ENCODE measurements around the gene ACTR3C. TPM values are rescaled to one million over a fixed set of nuclear protein-coding genes. Genes with fewer than 3 reads are reported as not detected.
"Not testable (repeated sequence)": the region's sequence is repeated elsewhere in the genome, so short reads cannot be mapped to it uniquely, and the experiment has no call there.

Gene ACTR3C
- total and polyA plus RNA-seq, 2 donors from 2014 or later = 15.8 to 31.6 TPM

DNA sequence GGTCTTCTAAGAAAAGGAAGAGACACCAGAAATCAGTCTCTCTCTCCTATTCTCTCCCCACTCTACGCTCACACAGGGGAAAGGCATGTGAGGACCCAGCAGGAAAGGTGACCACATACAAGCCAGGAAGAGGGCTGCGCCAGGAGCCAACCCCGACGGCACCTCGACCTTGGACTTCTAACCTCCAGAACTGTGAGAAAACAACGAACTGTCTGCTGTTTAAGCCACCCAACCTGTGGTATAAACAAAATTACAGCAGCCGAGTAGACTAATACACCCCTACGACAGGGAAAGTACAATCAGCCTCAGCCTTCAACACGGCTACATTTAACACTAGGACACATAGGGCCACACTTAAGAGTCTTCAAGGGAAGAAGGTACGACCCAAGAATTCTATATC is 26.5 kb downstream of the ACTR3C start:
- intact Hi-C loops (cut with DNase I); DNase-seq; FAIRE-seq; H3K9ac ChIP-seq (ENCODE audit: low read length in 3 of 3); H3K27me3 ChIP-seq (ENCODE audit: control insufficient read depth, insufficient read depth, low read length); H3K9me3 ChIP-seq (ENCODE audit: control insufficient read depth in 2 of 3, insufficient read depth in 1 of 3, low read length in 3 of 3); H3K4me1 ChIP-seq (ENCODE audit: control insufficient read depth in 2 of 3, insufficient read depth in 2 of 3, low read depth in 1 of 3, low read length in 3 of 3); H3K27ac ChIP-seq (ENCODE audit: low read depth in 2 of 2, low read length in 2 of 2); H3K4me3 ChIP-seq (ENCODE audit: low read length in 3 of 3); H3K36me3 ChIP-seq (ENCODE audit: control insufficient read depth in 2 of 3, insufficient read depth in 3 of 3, low read length in 3 of 3): not testable (repeated sequence)

- intact Hi-C loops (cut with DNase I); H3K4me1 ChIP-seq (ENCODE audit: control insufficient read depth in 2 of 3, insufficient read depth in 2 of 3, low read depth in 1 of 3, low read length in 3 of 3); DNase-seq; H3K9me3 ChIP-seq (ENCODE audit: control insufficient read depth in 2 of 3, insufficient read depth in 1 of 3, low read length in 3 of 3); H3K9ac ChIP-seq (ENCODE audit: low read length in 3 of 3); H3K36me3 ChIP-seq (ENCODE audit: control insufficient read depth in 2 of 3, insufficient read depth in 3 of 3, low read length in 3 of 3); H3K27me3 ChIP-seq (ENCODE audit: control insufficient read depth, insufficient read depth, low read length); H3K27ac ChIP-seq (ENCODE audit: low read depth in 2 of 2, low read length in 2 of 2); H3K4me3 ChIP-seq (ENCODE audit: low read length in 3 of 3); FAIRE-seq: not testable (repeated sequence)
These were observed 27.7 kb downstream of the ACTR3C start for GRCh38 chr7:150295614-150296013.

DNA sequence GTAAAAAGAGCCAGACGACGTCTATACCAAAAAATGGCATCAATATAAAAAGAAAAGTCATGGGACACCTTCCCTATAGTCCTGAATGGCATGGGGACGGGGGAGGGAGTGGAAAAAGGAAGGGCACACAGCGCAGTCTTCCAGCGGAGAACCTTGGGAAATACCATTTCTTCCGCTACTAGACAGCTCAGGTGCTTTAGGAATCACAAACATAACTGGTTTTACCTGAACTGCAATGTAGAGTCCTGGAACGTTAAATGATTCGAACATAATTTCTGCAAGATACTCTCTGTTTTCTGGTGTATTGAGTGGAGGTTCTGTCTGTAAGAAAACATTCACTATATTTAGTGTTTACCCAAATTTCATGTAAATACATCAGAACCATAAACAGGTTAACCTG is 28.3 kb downstream of the ACTR3C start:
- FAIRE-seq; intact Hi-C loops (cut with DNase I); H3K9ac ChIP-seq (ENCODE audit: low read length in 3 of 3); H3K27ac ChIP-seq (ENCODE audit: low read depth in 2 of 2, low read length in 2 of 2); H3K27me3 ChIP-seq (ENCODE audit: control insufficient read depth, insufficient read depth, low read length); H3K4me3 ChIP-seq (ENCODE audit: low read length in 3 of 3); H3K36me3 ChIP-seq (ENCODE audit: control insufficient read depth in 2 of 3, insufficient read depth in 3 of 3, low read length in 3 of 3); H3K4me1 ChIP-seq (ENCODE audit: control insufficient read depth in 2 of 3, insufficient read depth in 2 of 3, low read depth in 1 of 3, low read length in 3 of 3); H3K9me3 ChIP-seq (ENCODE audit: control insufficient read depth in 2 of 3, insufficient read depth in 1 of 3, low read length in 3 of 3); DNase-seq: not testable (repeated sequence)

GRCh38 chr7:150290317-150290716 is 33.0 kb downstream of the ACTR3C start:
- H3K27me3 ChIP-seq (ENCODE audit: control insufficient read depth, insufficient read depth, low read length); H3K4me1 ChIP-seq (ENCODE audit: control insufficient read depth in 2 of 3, insufficient read depth in 2 of 3, low read depth in 1 of 3, low read length in 3 of 3); H3K36me3 ChIP-seq (ENCODE audit: control insufficient read depth in 2 of 3, insufficient read depth in 3 of 3, low read length in 3 of 3); H3K4me3 ChIP-seq (ENCODE audit: low read length in 3 of 3); H3K9me3 ChIP-seq (ENCODE audit: control insufficient read depth in 2 of 3, insufficient read depth in 1 of 3, low read length in 3 of 3); H3K27ac ChIP-seq (ENCODE audit: low read depth in 2 of 2, low read length in 2 of 2); DNase-seq; FAIRE-seq; intact Hi-C loops (cut with DNase I); H3K9ac ChIP-seq (ENCODE audit: low read length in 3 of 3): not testable (repeated sequence)

GRCh38 chr7:150288816-150289215 is 34.5 kb downstream of the ACTR3C start:
- intact Hi-C loops (cut with DNase I); H3K36me3 ChIP-seq (ENCODE audit: control insufficient read depth in 2 of 3, insufficient read depth in 3 of 3, low read length in 3 of 3); H3K4me1 ChIP-seq (ENCODE audit: control insufficient read depth in 2 of 3, insufficient read depth in 2 of 3, low read depth in 1 of 3, low read length in 3 of 3); H3K27me3 ChIP-seq (ENCODE audit: control insufficient read depth, insufficient read depth, low read length); H3K4me3 ChIP-seq (ENCODE audit: low read length in 3 of 3); DNase-seq; H3K9me3 ChIP-seq (ENCODE audit: control insufficient read depth in 2 of 3, insufficient read depth in 1 of 3, low read length in 3 of 3); H3K9ac ChIP-seq (ENCODE audit: low read length in 3 of 3); FAIRE-seq; H3K27ac ChIP-seq (ENCODE audit: low read depth in 2 of 2, low read length in 2 of 2): not testable (repeated sequence)

GRCh38 chr7:150287815-150288214 is 35.5 kb downstream of the ACTR3C start:
- H3K4me1 ChIP-seq (ENCODE audit: control insufficient read depth in 2 of 3, insufficient read depth in 2 of 3, low read depth in 1 of 3, low read length in 3 of 3); H3K27ac ChIP-seq (ENCODE audit: low read depth in 2 of 2, low read length in 2 of 2); FAIRE-seq; H3K9ac ChIP-seq (ENCODE audit: low read length in 3 of 3); H3K36me3 ChIP-seq (ENCODE audit: control insufficient read depth in 2 of 3, insufficient read depth in 3 of 3, low read length in 3 of 3); intact Hi-C loops (cut with DNase I); H3K9me3 ChIP-seq (ENCODE audit: control insufficient read depth in 2 of 3, insufficient read depth in 1 of 3, low read length in 3 of 3); H3K4me3 ChIP-seq (ENCODE audit: low read length in 3 of 3); H3K27me3 ChIP-seq (ENCODE audit: control insufficient read depth, insufficient read depth, low read length): not testable (repeated sequence)
- peak in 2 of 5 donors; percentile 34 to 52 for DNase-seq
